ENCODE results near the gene ENO3.
"Not testable (repeated sequence)": the region's sequence is repeated elsewhere in the genome, so short reads cannot be mapped to it uniquely, and the experiment has no call there.

ENO3 gene

DNA sequence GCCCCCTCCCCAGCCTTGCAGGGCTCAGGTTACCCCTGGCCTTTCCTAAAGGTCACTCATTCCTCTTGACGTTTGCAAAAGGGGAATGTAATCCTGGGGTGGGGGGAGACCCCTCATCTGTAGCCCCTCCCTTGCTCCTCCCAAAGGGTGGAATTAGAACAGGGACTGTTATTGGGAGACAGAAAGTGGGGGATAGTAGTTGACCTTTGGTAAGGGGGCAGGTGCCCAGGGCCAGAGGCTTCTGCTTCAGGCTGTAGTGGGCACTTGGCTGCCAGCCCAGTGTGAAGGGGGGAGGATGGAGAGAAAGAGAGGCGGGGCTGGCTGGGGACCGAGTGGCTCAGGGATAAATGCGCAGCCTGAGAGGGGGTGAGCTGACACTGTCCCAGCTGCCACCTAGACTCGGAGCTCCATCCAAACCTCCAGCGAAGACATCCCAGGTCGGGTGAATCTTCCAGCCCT, at the start of gene ENO3:
Gene ENO3, plus strand, starts transcription at position 374 of the 459 bp plus-strand sequence. CDS start 711 bp downstream, outside the sequence.
- DNase-seq (ENCODE audit: low read depth in 2 of 2): no peak

DNA sequence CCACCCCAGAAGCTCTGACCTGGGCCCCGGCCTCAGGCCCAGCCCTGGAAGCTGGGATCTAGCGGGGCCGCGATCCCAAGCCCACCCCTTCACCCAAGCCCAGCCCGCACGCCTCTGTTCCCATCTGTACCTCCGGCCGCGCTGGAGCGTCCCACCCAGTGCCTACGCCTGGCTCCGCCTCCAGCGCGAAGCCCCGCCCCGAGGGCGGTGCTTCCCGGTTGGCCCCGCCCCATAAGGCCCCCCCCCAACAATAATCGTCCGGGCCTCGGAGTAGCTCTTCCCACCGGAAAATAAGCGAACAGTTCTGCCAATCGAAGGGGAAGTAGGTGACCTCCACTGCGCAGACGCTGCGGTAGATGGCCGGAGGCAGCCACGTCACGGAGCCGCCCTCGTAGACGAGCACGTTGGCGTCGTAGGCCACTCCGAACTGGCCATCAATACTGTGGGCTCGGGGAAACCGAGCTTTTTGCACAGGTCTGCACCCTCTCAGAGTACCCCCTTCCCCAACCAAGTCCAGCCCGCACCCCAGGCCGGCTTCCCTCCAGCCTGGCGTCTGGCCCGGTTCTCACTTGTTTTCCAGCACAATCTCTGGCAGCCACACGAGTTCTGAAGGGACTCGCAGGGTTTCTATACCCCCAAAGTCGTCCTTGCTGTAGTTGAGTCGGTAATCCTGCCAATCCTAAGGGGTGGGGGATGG, 49.1 kb upstream of the ENO3 start:
- no peak for DNase-seq (ENCODE audit: low read depth in 2 of 2)

DNA sequence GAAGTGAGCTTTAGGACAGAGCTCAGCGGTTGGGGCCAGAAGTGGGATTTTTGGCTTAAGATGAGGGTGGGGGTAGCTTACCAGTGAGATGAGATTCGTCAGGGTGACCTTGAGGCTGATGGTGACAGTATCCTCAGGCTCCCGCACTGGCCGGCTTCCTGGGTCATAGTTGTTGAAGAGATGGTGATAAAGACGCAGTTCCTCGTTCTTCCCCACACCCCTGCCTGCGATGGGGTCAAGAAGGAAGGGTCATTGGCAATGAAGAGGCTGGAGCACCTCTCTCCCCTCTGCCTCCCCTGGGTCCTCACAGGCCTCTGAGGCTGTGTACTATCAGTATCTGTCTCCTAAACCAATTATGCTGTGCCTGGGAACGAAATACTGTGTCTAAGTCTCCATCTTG, 48.4 kb upstream of the ENO3 start:
- DNase-seq (ENCODE audit: low read depth in 2 of 2): no peak

DNA sequence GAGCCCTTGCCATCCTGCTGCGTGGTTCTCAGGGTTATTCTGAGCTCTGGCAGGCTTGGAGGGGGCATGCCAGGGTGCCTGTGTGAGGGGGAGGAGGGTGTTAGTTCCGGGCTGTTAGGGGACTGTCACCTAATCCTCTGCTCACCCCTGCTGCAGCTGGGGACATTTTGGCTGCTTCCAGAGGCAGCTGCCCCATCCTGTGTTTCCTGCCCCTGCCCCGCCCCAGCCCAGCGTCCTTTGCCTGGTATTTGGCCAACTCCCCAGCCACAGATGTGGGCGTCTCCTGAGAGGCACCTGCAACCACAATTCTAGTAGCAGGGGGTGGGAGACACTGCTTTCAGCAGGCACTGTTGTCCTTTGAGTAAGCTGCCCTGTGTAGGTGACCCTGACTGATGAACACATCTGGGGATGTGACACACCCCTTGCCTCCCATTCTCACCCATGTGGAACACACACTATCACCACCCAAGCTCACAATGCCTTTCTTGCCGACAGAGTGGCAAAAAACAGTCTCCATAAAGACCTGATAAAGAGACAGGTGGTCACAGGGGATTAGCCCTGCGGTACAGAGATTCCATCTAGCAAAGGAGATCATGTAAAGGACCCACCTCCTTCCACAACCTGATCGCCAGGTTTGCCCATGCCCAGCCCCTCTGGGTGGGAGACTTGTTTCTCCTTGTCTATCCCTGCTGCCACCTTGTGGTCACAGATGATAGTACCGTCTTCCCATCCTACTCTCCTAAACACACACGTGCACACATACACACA, 47.7 kb upstream of the ENO3 start, which contains the start of gene CHRNE:
Gene CHRNE, minus strand, starts transcription at position 48 of the 768 bp plus-strand sequence. Its CDS starts 35 bp downstream, at position 13.
- no peak for DNase-seq (ENCODE audit: low read depth in 2 of 2)

DNA sequence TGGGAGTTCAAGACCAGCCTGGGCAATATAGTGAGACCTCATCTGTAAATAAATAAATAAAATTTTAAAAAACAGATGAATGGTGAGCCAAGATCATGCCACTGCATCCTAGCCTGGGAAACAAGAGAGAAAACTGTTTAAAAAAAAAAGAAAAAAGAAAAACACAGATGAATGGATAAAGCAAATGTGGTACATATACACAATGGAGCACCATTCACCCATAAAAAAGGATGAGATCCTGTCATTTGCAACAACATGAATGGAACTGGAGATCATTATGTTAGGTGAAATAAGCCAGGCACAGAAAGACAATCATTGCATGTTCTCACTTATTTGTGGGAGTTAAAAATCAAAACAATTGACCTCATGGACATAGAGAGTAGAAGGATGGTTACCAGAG, 44.3 kb upstream of the ENO3 start:
- DNase-seq (ENCODE audit: low read depth in 2 of 2): not testable (repeated sequence)

GRCh38 chr17:4908301-4908700, 42.6 kb upstream of the ENO3 start:
- DNase-seq (ENCODE audit: low read depth in 2 of 2): no peak

- DNase-seq (ENCODE audit: low read depth in 2 of 2): peak; percentile 68 to 69
Observed at GRCh38 chr17:4908711-4909496, 42.0 kb upstream of the ENO3 start.

- no peak for DNase-seq (ENCODE audit: low read depth in 2 of 2)
Observed at GRCh38 chr17:4913994-4914393, 36.9 kb upstream of the ENO3 start.

DNA sequence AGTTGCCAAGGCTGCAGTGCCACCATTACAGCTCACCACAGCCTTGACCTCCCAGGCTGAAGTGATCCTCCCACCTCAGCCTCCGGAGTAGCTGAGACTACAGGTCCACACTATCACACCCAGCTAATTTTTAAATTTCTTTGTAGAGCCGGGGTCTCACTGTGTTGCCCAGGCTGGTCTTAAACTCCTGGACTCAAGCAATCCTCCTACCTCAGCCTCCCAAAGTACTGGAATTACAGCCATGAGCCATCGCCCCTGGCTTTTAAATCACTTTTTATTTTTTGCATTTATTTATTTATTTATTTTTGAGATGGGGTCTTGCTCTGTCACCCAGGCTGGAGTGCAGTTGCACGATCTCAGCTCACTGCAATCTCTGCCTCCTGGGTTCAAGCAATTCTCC, 36.4 kb upstream of the ENO3 start:
- DNase-seq (ENCODE audit: low read depth in 2 of 2): not testable (repeated sequence)

DNA sequence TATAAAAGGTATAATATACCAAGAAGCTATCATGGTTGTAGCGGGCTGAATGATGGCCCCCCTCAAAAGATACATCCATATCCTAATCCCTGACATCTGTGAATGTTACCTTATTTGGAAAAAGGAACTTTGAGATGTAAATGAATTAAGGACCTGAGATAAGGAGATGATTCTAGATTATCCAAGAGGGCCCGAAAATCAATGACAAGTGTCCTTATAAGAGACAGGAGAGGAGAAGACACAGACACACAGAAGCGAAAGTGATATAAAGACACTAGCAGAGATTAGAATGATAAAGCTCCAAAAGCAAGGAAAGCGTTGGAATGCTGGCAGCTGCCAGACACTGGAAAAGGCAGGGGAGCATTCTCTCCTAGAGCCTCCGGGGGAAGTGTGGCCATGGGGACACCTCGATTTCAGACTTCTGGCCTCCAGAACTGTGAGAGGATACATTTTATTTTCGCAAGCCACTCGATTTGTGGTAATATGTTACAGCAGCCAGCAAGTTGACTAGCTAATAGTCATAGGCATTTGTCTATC, 31.3 kb upstream of the ENO3 start:
- no peak for DNase-seq (ENCODE audit: low read depth in 2 of 2)

DNA sequence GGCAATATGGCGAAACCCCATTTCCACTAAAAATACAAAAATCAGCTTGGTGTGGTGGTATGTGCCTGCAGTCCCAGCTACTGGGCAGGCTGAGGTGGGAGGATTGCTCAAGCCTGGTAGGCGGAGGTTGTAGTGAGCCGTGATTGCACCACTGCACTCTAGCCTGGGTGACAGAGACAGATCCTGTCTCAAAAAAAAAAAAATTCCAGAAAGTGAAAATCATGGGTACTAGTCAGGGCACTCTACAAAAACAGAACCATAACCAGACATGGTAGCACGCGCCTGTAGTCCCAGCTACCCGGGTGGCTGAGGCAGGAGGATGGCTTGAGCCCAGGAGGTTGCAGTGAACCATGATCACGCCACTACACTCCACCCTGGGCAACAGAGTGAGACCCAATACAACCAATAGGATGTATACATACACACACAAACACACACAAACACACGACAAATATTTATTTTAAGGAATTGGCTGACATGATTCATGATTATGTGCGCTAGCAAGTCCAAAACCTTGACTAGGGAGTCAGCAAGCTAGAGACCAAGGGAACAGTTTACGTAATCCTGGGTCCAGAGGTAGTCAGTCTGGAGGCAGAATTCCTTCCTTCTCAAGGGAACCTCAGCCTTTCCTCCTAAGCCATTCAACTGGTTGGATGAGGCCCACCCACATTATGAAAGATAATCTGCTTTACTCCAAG, 30.4 kb upstream of the ENO3 start:
- DNase-seq (ENCODE audit: low read depth in 2 of 2): no peak

DNA sequence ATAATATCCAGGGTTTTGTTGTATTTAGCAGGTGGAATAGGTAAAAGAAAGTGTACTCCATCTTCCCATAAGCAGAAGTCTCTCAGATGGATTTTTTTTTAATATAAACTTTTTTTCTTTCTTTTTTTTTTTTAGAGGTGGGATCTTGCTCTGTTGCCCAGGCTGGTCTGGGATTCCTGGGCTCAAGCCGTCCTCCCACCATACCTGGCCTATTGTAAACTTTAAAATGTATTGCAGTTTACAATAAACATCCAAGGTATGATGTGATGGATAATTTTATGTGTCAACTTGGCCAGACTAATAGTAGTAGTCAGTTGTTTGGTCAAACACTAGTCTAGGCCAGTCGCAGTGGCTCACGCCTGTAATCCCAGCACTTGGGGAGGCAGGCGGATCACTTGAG, 29.6 kb upstream of the ENO3 start:
- no peak for DNase-seq (ENCODE audit: low read depth in 2 of 2)

DNA sequence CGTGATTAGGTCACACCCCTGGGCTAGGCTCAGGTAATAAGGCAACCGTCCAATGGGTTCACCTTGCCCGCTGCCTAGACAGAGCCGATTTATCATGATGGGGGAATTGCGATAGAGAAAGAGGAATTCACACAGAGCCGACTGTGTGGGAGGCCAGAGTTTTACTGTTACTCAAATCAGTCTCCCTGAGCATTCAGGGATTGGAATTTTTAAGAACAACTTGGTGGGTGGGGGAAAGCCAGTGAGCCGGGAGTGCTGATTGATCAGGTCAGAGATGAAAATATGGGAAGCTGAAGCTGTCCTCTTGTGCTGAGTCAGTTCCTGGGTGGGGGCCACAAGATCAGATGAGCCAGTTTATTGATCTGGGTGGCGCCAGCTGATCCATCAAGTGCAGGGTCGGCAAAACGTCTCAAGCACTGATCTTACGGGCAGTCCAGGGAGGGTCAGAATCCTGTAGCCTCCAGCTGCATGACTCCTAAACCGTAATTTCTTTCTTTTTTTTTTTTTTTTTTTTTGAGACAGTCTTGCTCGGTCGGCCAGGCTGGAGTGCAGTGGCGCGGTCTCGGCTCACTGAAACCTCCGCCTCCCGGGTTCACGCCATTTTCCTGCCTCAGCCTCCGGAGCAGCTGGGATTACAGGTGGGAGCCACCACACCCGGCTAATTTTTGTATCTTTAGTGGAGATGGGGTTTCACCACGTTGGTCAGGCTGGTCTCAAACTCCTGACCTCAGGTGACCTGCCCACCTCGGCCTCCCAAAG, 24.2 kb upstream of the ENO3 start:
- DNase-seq (ENCODE audit: low read depth in 2 of 2): not testable (repeated sequence)

DNA sequence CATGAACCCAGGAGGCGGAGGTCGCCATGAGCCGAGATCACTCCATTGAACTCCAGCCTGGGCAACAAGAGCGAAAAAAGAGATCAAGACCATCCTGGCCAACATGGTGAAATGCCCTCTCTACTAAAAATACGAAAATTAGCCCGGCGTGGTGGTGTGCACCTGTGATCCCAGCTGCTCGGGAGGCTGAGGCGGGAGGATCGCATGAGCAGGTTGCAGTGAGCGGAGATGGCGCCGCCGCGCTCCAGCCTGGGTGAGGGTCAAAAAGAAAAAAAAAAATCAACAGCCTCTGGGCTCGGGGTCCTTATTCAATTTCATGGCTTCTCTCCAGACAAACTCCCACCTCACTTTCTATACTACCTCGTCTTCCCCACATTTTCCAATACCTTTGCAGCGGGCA, 22.0 kb upstream of the ENO3 start:
- DNase-seq (ENCODE audit: low read depth in 2 of 2): no peak

- DNase-seq (ENCODE audit: low read depth in 2 of 2): no peak
Observed at GRCh38 chr17:4931963-4932362, 19.0 kb upstream of the ENO3 start, which contains the start of gene GP1BA. TSS of gene GP1BA (plus strand) at chr17:4932277. CDS start at chr17:4932605, 328 bp downstream.

- no peak for DNase-seq (ENCODE audit: low read depth in 2 of 2)
Observed at GRCh38 chr17:4932756-4933155, 18.2 kb upstream of the ENO3 start.

DNA sequence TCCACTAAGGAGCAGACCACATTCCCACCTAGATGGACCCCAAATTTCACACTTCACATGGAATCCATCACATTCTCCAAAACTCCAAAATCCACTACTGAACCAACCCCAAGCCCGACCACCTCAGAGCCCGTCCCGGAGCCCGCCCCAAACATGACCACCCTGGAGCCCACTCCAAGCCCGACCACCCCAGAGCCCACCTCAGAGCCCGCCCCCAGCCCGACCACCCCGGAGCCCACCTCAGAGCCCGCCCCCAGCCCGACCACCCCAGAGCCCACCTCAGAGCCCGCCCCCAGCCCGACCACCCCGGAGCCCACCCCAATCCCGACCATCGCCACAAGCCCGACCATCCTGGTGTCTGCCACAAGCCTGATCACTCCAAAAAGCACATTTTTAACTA, 17.3 kb upstream of the ENO3 start:
- no peak for DNase-seq (ENCODE audit: low read depth in 2 of 2)

DNA sequence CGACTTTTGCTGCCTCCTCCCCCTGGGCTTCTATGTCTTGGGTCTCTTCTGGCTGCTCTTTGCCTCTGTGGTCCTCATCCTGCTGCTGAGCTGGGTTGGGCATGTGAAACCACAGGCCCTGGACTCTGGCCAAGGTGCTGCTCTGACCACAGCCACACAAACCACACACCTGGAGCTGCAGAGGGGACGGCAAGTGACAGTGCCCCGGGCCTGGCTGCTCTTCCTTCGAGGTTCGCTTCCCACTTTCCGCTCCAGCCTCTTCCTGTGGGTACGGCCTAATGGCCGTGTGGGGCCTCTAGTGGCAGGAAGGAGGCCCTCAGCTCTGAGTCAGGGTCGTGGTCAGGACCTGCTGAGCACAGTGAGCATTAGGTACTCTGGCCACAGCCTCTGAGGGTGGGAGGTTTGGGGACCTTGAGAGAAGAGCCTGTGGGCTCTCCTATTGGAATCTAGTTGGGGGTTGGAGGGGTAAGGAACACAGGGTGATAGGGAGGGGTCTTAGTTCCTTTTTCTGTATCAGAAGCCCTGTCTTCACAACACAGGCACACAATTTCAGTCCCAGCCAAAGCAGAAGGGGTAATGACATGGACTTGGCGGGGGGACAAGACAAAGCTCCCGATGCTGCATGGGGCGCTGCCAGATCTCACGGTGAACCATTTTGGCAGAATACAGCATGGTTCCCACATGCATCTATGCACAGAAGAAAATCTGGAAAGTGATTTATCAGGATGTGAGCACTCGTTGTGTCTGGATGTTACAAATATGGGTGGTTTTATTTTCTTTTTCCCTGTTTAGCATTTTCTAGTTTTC, 16.5 kb upstream of the ENO3 start:
- DNase-seq (ENCODE audit: low read depth in 2 of 2): no peak

- DNase-seq (ENCODE audit: low read depth in 2 of 2): no peak
Observed at GRCh38 chr17:4935650-4936049, 15.3 kb upstream of the ENO3 start.

DNA sequence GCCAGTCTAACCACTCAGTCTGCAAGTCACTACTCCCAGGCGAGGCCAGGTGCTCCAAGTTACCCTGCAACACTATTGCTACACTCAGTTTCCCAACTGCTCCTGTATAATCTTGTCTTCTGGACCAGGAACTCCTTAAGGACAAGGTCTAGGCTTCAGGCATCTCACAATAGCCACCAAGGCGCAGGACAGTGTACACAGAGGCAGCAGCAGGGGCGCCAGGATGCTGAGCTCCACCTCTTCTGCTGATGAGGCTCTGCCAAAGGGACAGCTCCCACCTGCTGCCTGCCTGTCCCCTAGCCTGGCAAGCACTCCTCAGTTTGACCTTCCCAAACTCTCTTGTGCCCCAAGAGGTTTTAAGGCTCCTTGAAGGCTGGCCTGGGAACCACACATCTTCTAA, 14.5 kb upstream of the ENO3 start:
- no peak for DNase-seq (ENCODE audit: low read depth in 2 of 2)
